PC-9 (cell line): ENCODE data around the gene ZNF808.

Source experiments
- CTCF ChIP-seq: fragments of 200-600 bp; sonication (generic); conservative IDR thresholded peaks from 2 replicates; pipeline ENCODE4 v1.6.1; 2017; ENCODE audit warnings: mixed run types, antibody characterized with exemption, mild to moderate bottlenecking, moderate library complexity
- EZH2 ChIP-seq: fragments of 200-600 bp; sonication (generic); IDR thresholded peaks from 2 replicates; pipeline ENCODE4 v1.8.0; 2017; ENCODE audit warnings: antibody characterized with exemption, low read depth

- TF ChIP-seq EZH2 (no peak), CTCF (no peak)
Observed at GRCh38 chr19:52520013-52520412, 7.5 kb upstream of the ZNF808 start.
